T47D (cell line): ENCODE data around the gene FNDC10.
"Not testable (repeated sequence)": the region's sequence is repeated elsewhere in the genome, so short reads cannot be mapped to it uniquely, and the experiment has no call there.

Experiments
- DNase-seq, 2 experiments: peaks; one replicate each; pipeline versions ENCODE4 v3.0.0 to v3.0.0-alpha.2; 2011 to 2012; ENCODE audit warnings: low read depth in 1 of 2, low spot score in 1 of 2
- JUND ChIP-seq: IDR thresholded peaks from 2 replicates; pipeline ENCODE4 v1.6.1; 2012; ENCODE audit warnings: low read depth
- in situ Hi-C: cut with HindIII; loops from 2 replicates; pipeline ENCODE4 v1.10.0; 2016; ENCODE audit warnings: low sequenced_read_pairs, low pct_unique_long_range_greater_than_20kb

The FNDC10 gene

GRCh38 chr1:1596493-1597274, 3.3 kb downstream of the FNDC10 start:
- no peak for TF ChIP-seq JUND
- in situ Hi-C loops, result no loop called here
- DNase-seq, result no peak

- DNase-seq, in situ Hi-C loops: not testable (repeated sequence)
Measured at GRCh38 chr1:1595341-1595740, 4.6 kb downstream of the FNDC10 start.

- no peak for TF ChIP-seq JUND
- in situ Hi-C loops, result no loop called here
- DNase-seq, result no peak
Measured at GRCh38 chr1:1594602-1595260, 5.2 kb downstream of the FNDC10 start.

- no peak for TF ChIP-seq JUND
- in situ Hi-C loops, result no loop called here
- no peak for DNase-seq
Measured at GRCh38 chr1:1593834-1594601, 5.9 kb downstream of the FNDC10 start.

GRCh38 chr1:1591452-1591851, 8.5 kb downstream of the FNDC10 start:
- DNase-seq, result no peak
- TF ChIP-seq JUND, result no peak
- in situ Hi-C loops, result no loop called here

- DNase-seq, result no peak
- in situ Hi-C loops, result no loop called here
Measured at GRCh38 chr1:1583347-1584010, 16.5 kb downstream of the FNDC10 start.

GRCh38 chr1:1582585-1583346, 17.2 kb downstream of the FNDC10 start:
- DNase-seq, result no peak
- in situ Hi-C loops, result no loop called here
- TF ChIP-seq JUND, result no peak

More at GRCh38 chr1:1583347-1584010, 16.5 kb downstream of the FNDC10 start:
- TF ChIP-seq JUND, result no peak

GRCh38 chr1:1578371-1578940, 21.5 kb downstream of the FNDC10 start:
- in situ Hi-C loops, result no loop called here
- no peak for DNase-seq
- no peak for TF ChIP-seq JUND

- no peak for TF ChIP-seq JUND
- no peak for DNase-seq
- in situ Hi-C loops, result no loop called here
Measured at GRCh38 chr1:1577367-1578011, 22.4 kb downstream of the FNDC10 start.

- DNase-seq, result peak; percentile 75 to 92
- no peak for TF ChIP-seq JUND
- in situ Hi-C loops, result no loop called here
Measured at GRCh38 chr1:1574721-1575537, 25.0 kb downstream of the FNDC10 start, which contains the start of gene SSU72. Gene SSU72, minus strand, starts transcription at chr1:1574863. Its CDS starts 306 bp downstream, at chr1:1574557.
